K562 (cell line): ENCODE measurements around the gene MARCHF9. TPM values are rescaled to one million over a fixed set of nuclear protein-coding genes. Genes with fewer than 3 reads are reported as not detected.

Experiments used
- ATF2 ChIP-seq: sonication (generic); formaldehyde crosslinking; IDR thresholded peaks from 2 replicates; pipeline ENCODE4 v1.8.1; 2022; ENCODE audit warnings: missing genetic modification reagents
- CEBPB ChIP-seq: fragments of 450-650 bp; IDR thresholded peaks from 2 replicates; pipeline ENCODE4 v1.6.1; 2016; ENCODE audit warnings: missing genetic modification characterization, missing compliant biosample characterization
- DNMT1 ChIP-seq: fragments of 450-650 bp; IDR thresholded peaks from 2 replicates; pipeline ENCODE4 v1.6.1; 2016; ENCODE audit warnings: antibody characterized with exemption, mild to moderate bottlenecking
- FOS ChIP-seq: IDR thresholded peaks from 3 replicates; pipeline ENCODE4 v1.6.1; 2011; ENCODE audit not compliant: insufficient read length; ENCODE audit errors: extremely low read depth
- L3MBTL2 ChIP-seq: fragments of 450-650 bp; IDR thresholded peaks from 2 replicates; pipeline ENCODE4 v1.6.1; 2016; ENCODE audit warnings: mild to moderate bottlenecking, moderate library complexity
- LCOR ChIP-seq: sonication (generic); formaldehyde crosslinking; IDR thresholded peaks from 2 replicates; pipeline ENCODE4 v1.8.0; 2022; ENCODE audit warnings: mild to moderate bottlenecking, missing genetic modification reagents
- MNT ChIP-seq, 2 experiments: fragments of 450-650 bp; conservative IDR thresholded peaks; 2 replicates each; pipeline ENCODE4 v1.6.1; 2017; ENCODE audit warnings: mild to moderate bottlenecking in 2 of 2, moderate library complexity in 2 of 2
- MYC ChIP-seq, 2 experiments: fragments of 250-450 bp in 1 of 2; sonication (Bioruptor Pico) in 1 of 2; IDR thresholded peaks; 2 replicates each; pipeline versions ENCODE4 v1.5.1 to v1.6.1; 2012 to 2021; ENCODE audit warnings: low read depth in 2 of 2, borderline replicate concordance in 1 of 2, improper control_type of control experiment in 1 of 2, low read length in 1 of 2, mild to moderate bottlenecking in 1 of 2, moderate library complexity in 1 of 2
- NUFIP1 ChIP-seq: fragments of 450-650 bp; IDR thresholded peaks from 2 replicates; pipeline ENCODE4 v1.6.1; 2018; ENCODE audit not compliant: partially characterized antibody
- PHTF2 ChIP-seq: fragments of 250-450 bp; sonication (Bioruptor Pico); IDR thresholded peaks from 2 replicates; pipeline ENCODE4 v1.5.0; 2021; ENCODE audit warnings: mild to moderate bottlenecking
- RBM25 ChIP-seq: fragments of 200-400 bp; formaldehyde crosslinking; IDR thresholded peaks from 2 replicates; pipeline ENCODE4 v1.6.1; 2018; ENCODE audit warnings: low read length, low read depth, moderate library complexity; ENCODE audit not compliant: severe bottlenecking
- SIRT6 ChIP-seq: IDR thresholded peaks from one replicate; pipeline ENCODE4 v1.6.1; 2012; ENCODE audit warnings: low read depth, mild to moderate bottlenecking, control low read depth, inconsistent platforms, low read length, moderate library complexity
- YBX1 ChIP-seq: fragments of 450-650 bp; IDR thresholded peaks from 2 replicates; pipeline ENCODE4 v1.7.1; 2016; ENCODE audit warnings: mild to moderate bottlenecking
- ZNF639 ChIP-seq, 2 experiments: fragments of 200-800 bp in 1 of 2; sonication (Bioruptor generic) in 1 of 2; sonication (generic) in 1 of 2; formaldehyde crosslinking in 1 of 2; IDR thresholded peaks in 1 of 2; conservative IDR thresholded peaks in 1 of 2; 2 replicates each; pipeline versions ENCODE4 v1.5.0 to v1.6.1; 2016 to 2020; ENCODE audit warnings: missing compliant biosample characterization in 1 of 2, missing genetic modification characterization in 1 of 2, missing genetic modification reagents in 1 of 2
- polyA plus RNA-seq, 8 experiments: library from polyadenylated mRNA; depleted of rRNA in 4 of 8; stranded (reverse) in 5 of 8; unstranded in 3 of 8; fragments of >200 nt; fragmentation: Nextera tagmentation in 2 of 8; fragmentation: Illumina TruSeq in 1 of 8; extraction: Ambion mirVana in 2 of 8; extraction: Trizol in 1 of 8; gene quantifications; 2 replicates each; pipeline versions ENCODE4 v1.2.1 to v1.2.3, GENCODE V29; 2011 to 2014; ENCODE audit warnings: inconsistent platforms in 1 of 8, missing spikeins in 1 of 8
- total RNA-seq, 7 experiments: library from RNA; depleted of rRNA in 6 of 7; stranded (reverse); fragments of >200 nt in 6 of 7; fragmentation: Illumina TruSeq in 2 of 7; extraction: Trizol in 2 of 7; gene quantifications; 2 replicates each; pipeline versions ENCODE4 v1.2.1 to v1.2.3, GENCODE V29; 2011 to 2021; ENCODE audit warnings: low replicate concordance in 1 of 7

MARCHF9 gene
- total and polyA plus RNA-seq, 9 of the 15 experiments (the other 6 are each of a cell fraction or from before 2014, with no cell fraction given), result 0.80 to 12.4 (median 6.2) TPM

GRCh38 chr12:57744777-57745484 is 10.0 kb upstream of the MARCHF9 start, which contains the start of gene TSPAN31 (continued):
- TF ChIP-seq MNT (conservative IDR thresholded peaks at IDR 0.05) (peak; percentile 29 to 50), L3MBTL2 (peak; percentile 15; the same call in 1 of the 2 replicates), DNMT1 (peak; percentile 93; the same call in 1 of the 2 replicates), ZNF639 (CRISPR knock-in tag; conservative IDR thresholded peaks at IDR 0.05 in 1 of 2, IDR thresholded peaks at IDR 0.05 in 1 of 2) (peak in 1 of 2 experiments; percentile 75; a peak in 1 of 4 replicates), LCOR (no peak; the same call in 1 of the 2 replicates), PHTF2 (CRISPR knock-in tag) (peak; percentile 88; the same call in 1 of the 2 replicates), SIRT6 (peak; percentile 80), ATF2 (CRISPR knock-in tag) (peak; percentile 73; the same call in 1 of the 2 replicates), NUFIP1 (no peak), CEBPB (tag) (peak; percentile 85), RBM25 (peak; percentile 55), YBX1 (no peak), FOS (peak; percentile 84), MYC (IDR thresholded peaks at IDR 0.05; ENCODE audit: low read depth, low read length) (no peak; the same call in 1 of the 2 replicates), MYC (CRISPR knock-in tag; IDR thresholded peaks at IDR 0.05; ENCODE audit: borderline replicate concordance, low read depth) (peak; percentile 60; the same call in 1 of the 2 replicates)
